Astrocyte of the cerebellum (primary cell): ENCODE measurements around the gene STAP2.
A peak's percentile ranks its signal among the peaks of the same experiment; 100 is the strongest.
"Not testable (repeated sequence)": the region's sequence is repeated elsewhere in the genome, so short reads cannot be mapped to it uniquely, and the experiment has no call there.

Experiments used
- DNase-seq: peaks from one replicate; pipeline ENCODE4 v3.0.0-alpha.2; 2011; ENCODE audit warnings: low read depth
- H3K4me3 ChIP-seq: 2 replicates; pipeline ENCODE4 v1.5.1; 2011; ENCODE audit warnings: mild to moderate bottlenecking, low read depth, low read length, moderate library complexity
- in situ Hi-C: cut with HindIII; loops from 2 replicates; pipeline ENCODE4 v1.10.0; 2017; ENCODE audit warnings: low sequenced_read_pairs
- TF ChIP-seq, protein P1 (sequence below): IDR thresholded peaks from 2 replicates; pipeline ENCODE4 v1.5.1; 2012; ENCODE audit warnings: low read length, low read depth, moderate library complexity, mild to moderate bottlenecking; ENCODE audit errors: missing control alignments

The STAP2 gene

DNA sequence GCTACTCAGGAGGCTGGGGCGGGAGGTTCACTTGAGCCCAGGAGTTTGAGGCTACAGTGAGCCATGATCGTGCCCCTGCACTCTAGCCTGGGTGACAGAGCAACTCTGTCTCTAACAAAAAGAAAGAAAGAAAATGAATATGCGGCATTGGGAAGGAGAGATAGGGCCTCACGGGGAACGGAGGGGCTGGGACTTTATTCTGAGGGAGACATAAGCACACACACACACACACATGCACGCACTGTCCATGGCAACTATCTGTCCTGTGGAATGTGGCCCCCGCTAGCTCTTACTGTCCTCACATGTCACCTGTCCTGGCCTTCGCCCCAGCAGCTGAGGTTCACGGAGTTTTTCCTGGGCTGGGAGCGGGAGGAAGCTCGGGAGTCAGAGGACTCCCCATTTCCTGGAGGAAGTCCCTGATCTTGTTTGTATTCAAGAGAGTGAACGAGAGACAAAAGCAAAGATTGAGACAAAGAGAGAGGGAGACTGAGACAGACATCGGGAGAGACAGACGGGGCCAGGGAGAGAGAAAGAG, 654 bp downstream of the STAP2 start:
- TF ChIP-seq, protein P1, sequence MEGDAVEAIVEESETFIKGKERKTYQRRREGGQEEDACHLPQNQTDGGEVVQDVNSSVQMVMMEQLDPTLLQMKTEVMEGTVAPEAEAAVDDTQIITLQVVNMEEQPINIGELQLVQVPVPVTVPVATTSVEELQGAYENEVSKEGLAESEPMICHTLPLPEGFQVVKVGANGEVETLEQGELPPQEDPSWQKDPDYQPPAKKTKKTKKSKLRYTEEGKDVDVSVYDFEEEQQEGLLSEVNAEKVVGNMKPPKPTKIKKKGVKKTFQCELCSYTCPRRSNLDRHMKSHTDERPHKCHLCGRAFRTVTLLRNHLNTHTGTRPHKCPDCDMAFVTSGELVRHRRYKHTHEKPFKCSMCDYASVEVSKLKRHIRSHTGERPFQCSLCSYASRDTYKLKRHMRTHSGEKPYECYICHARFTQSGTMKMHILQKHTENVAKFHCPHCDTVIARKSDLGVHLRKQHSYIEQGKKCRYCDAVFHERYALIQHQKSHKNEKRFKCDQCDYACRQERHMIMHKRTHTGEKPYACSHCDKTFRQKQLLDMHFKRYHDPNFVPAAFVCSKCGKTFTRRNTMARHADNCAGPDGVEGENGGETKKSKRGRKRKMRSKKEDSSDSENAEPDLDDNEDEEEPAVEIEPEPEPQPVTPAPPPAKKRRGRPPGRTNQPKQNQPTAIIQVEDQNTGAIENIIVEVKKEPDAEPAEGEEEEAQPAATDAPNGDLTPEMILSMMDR, result no peak
- in situ Hi-C loops, result no loop called here
- peak overlapping the region; percentile 32 for H3K4me3 ChIP-seq
- DNase-seq, result no peak

GRCh38 chr19:4334929-4335570, 3.6 kb downstream of the STAP2 start:
- in situ Hi-C loops, result no loop called here
- TF ChIP-seq, protein P1, result no peak
- H3K4me3 ChIP-seq, result no peak overlapping the region
- no peak for DNase-seq

GRCh38 chr19:4329858-4330257, 8.8 kb downstream of the STAP2 start:
- TF ChIP-seq, protein P1, result no peak
- DNase-seq, result no peak
- in situ Hi-C loops, result no loop called here
- H3K4me3 ChIP-seq, result no peak overlapping the region

DNA sequence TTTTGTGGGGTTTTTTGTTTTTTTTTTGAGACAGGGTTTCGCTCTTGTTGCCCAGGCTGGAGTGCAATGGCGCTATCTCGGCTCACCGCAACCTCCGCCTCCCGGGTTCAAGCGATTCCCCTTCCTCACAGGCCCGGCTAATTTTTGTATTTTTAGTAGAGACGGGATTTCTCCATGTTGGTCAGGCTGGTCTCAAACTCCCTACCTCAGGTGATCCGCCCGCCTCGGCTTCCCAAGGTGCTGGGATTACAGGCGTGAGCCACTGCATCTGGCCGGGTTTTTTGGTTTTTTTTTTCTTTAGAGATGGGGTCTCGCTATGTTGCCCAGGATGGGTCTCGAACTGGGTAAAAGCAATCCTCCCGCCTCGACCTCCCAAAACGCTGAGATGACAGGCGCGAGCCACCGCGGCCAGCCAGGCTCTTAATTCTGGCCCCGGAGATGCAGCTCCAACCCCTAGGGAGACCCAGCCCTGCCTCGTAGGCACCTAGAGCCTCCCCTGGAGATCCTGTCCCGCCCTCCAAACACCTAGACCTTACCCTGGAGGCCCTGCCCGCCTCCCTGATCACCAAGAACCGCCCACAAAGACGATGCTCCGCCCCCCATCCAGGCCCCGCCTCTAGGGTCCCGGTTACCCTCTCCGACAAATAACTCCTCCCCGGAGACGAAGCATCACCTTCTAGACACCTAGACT, 9.5 kb downstream of the STAP2 start:
- in situ Hi-C loops, DNase-seq: not testable (repeated sequence)
- peak overlapping the region; percentile 51 for H3K4me3 ChIP-seq

DNA sequence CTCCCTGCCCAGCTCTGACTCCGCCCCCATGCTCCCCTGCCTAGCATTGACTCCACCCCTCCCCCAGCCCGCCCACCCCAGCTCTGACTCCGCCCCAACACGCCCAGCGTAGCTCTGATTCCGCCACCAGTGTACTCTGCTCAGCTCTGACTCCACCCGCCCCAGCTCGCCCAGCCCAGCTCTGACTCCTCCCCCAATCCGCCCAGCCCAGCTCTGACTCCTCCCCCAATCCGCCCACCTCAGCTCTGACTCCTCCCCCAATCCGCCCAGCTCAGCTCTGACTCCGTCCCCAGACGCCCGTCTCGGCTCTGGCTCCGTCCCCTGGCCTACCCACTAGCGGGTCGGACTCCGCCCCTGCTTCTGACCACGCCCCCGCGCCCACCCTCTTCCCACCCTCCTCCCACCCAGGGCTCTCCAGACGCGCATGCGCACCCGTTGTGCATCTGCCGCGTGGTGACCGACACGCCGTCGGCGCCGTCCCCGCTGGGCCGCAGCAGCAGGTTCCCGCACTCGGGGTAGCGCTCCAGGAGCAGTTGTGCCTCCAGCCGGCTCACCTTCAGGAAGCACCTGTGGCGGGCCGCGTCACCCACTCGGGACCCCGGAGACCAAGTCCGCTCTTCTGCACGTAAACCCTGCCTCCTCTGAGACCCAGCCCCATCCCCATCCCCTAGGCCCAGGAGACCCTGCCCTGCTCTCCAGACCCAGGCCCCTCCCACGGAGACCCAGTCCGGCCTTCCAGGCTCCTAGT, 10.2 kb downstream of the STAP2 start:
- in situ Hi-C loops, result no loop called here
- H3K4me3 ChIP-seq, result peak overlapping the region; percentile 51
- TF ChIP-seq, protein P1, result no peak
- DNase-seq, result peak; percentile 86

DNA sequence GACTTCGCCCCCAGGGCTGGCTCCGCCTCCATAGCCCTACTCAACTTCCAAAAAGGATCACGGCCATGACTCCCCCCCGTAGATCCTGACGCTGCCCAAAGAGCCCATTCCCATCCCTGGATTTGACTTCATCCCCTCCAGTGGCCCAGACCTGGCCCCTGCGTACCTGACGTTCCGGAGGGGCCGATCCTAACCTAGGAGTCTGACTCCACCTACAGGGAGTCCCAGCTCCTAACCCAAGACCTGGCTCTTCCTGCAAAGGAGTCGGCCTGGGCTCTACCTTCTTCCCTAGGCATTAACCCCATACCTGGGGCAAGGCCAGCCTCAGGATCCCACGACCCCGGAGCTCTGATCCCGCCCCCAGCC, 10.8 kb downstream of the STAP2 start:
- TF ChIP-seq, protein P1, result no peak
- H3K4me3 ChIP-seq, result peak overlapping the region; percentile 35
- no peak for DNase-seq
- in situ Hi-C loops, result no loop called here
